ENCODE measurements around the gene NMNAT1. TPM values are rescaled to one million over a fixed set of nuclear protein-coding genes. Genes with fewer than 3 reads are reported as not detected.

NMNAT1 gene
- total RNA-seq, 1 experiment from 2014 or later, result 7.6 TPM

DNA sequence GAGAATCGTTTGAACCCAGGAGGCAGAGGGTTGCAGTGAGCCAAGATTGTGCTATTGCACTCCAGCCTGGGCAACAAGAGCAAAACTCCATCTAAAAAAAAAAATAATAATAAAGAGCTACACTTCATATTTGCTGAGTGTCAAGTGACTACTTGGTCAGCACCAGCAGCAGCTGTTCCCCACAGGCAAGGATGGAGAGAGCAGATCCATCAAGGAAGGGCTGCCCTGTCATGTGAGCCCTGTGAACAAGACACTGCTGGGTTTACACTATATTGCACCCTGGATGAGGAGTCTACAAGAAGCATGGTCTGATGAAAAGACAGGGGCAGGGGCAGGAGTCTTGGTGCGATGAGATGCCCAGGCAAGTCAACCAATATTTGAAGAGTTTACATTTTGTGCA, 36.8 kb upstream of the NMNAT1 start:
- no peak overlapping the region for H3K4me3 ChIP-seq (ENCODE audit: low read depth in 2 of 2, low read length in 2 of 2)
- no peaks in the 10 kb centered on the region for H3K9me3 ChIP-seq (ENCODE audit: control insufficient read depth, insufficient read depth, low read depth, low read length)
- TF ChIP-seq TCF7L2 (IDR thresholded peaks at IDR 0.05; ENCODE audit: low read depth, low read length) (no peak), POLR2AphosphoS5 (IDR thresholded peaks at IDR 0.05; ENCODE audit: low read depth, low read length) (no peak), SIN3A (IDR thresholded peaks at IDR 0.05; ENCODE audit: borderline replicate concordance, insufficient read depth, low read depth, low read length) (no peak)
- TF ChIP-seq, protein P1, sequence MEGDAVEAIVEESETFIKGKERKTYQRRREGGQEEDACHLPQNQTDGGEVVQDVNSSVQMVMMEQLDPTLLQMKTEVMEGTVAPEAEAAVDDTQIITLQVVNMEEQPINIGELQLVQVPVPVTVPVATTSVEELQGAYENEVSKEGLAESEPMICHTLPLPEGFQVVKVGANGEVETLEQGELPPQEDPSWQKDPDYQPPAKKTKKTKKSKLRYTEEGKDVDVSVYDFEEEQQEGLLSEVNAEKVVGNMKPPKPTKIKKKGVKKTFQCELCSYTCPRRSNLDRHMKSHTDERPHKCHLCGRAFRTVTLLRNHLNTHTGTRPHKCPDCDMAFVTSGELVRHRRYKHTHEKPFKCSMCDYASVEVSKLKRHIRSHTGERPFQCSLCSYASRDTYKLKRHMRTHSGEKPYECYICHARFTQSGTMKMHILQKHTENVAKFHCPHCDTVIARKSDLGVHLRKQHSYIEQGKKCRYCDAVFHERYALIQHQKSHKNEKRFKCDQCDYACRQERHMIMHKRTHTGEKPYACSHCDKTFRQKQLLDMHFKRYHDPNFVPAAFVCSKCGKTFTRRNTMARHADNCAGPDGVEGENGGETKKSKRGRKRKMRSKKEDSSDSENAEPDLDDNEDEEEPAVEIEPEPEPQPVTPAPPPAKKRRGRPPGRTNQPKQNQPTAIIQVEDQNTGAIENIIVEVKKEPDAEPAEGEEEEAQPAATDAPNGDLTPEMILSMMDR (IDR thresholded peaks at IDR 0.05), result no peak
- TF ChIP-seq, protein P2, sequence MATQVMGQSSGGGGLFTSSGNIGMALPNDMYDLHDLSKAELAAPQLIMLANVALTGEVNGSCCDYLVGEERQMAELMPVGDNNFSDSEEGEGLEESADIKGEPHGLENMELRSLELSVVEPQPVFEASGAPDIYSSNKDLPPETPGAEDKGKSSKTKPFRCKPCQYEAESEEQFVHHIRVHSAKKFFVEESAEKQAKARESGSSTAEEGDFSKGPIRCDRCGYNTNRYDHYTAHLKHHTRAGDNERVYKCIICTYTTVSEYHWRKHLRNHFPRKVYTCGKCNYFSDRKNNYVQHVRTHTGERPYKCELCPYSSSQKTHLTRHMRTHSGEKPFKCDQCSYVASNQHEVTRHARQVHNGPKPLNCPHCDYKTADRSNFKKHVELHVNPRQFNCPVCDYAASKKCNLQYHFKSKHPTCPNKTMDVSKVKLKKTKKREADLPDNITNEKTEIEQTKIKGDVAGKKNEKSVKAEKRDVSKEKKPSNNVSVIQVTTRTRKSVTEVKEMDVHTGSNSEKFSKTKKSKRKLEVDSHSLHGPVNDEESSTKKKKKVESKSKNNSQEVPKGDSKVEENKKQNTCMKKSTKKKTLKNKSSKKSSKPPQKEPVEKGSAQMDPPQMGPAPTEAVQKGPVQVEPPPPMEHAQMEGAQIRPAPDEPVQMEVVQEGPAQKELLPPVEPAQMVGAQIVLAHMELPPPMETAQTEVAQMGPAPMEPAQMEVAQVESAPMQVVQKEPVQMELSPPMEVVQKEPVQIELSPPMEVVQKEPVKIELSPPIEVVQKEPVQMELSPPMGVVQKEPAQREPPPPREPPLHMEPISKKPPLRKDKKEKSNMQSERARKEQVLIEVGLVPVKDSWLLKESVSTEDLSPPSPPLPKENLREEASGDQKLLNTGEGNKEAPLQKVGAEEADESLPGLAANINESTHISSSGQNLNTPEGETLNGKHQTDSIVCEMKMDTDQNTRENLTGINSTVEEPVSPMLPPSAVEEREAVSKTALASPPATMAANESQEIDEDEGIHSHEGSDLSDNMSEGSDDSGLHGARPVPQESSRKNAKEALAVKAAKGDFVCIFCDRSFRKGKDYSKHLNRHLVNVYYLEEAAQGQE (IDR thresholded peaks at IDR 0.05; ENCODE audit: insufficient read depth in 1 of 2, low read depth in 2 of 2, low read length in 1 of 2), result no peak
- no peaks in the 10 kb centered on the region for H3K27me3 ChIP-seq (ENCODE audit: control insufficient read depth, insufficient read depth, low read length)
- ChIA-PET CTCF (no interaction called here), POLR2A (no interaction called here)
- peaks cover 18% of the 10 kb centered on the region for H3K4me1 ChIP-seq (ENCODE audit: control insufficient read depth, insufficient read depth, low read length)
- H3K36me3 ChIP-seq (ENCODE audit: control insufficient read depth, insufficient read depth, low read length), result no peaks in the 10 kb centered on the region; the same call in 1 of the 2 replicates
- no peak for DNase-seq (ENCODE audit: low read depth, low spot score)
- BruUV-seq (replicated peaks), result no TSS peak
- intact Hi-C loops (cut with micrococcal nuclease; ENCODE audit: unreplicated experiment) (no loop called here), in situ Hi-C loops (cut with HindIII; ENCODE audit: low pct_unique_long_range_greater_than_20kb, low sequenced_read_pairs) (no loop called here)
- no peak overlapping the region for H3K27ac ChIP-seq (ENCODE audit: low read length)
- ATAC-seq, result no peak

DNA sequence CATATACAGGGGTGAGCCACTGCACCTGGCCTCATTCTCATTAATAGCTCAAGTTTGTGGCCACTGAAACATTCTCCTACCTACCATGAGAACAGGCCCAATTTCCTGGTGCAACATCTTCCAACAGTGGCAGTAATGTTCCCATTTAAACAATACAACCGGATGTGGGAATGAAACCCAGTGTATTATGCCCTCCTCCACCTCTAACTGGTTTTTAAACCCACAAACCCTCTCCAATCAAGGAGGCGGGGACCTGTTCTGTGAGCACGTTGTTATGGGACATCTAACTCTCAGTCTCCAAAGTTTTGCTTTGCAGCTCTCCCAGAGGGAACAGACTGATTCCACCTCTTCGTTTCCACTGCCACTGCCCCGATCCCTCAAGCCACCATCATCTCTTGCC, 35.8 kb upstream of the NMNAT1 start:
- no peaks in the 10 kb centered on the region for H3K27me3 ChIP-seq (ENCODE audit: control insufficient read depth, insufficient read depth, low read length)
- TF ChIP-seq TCF7L2 (IDR thresholded peaks at IDR 0.05; ENCODE audit: low read depth, low read length) (no peak), SIN3A (IDR thresholded peaks at IDR 0.05; ENCODE audit: borderline replicate concordance, insufficient read depth, low read depth, low read length) (no peak)
- TF ChIP-seq, protein P1 (IDR thresholded peaks at IDR 0.05), result no peak
- no TSS peak for BruUV-seq (replicated peaks)
- intact Hi-C loops (cut with micrococcal nuclease; ENCODE audit: unreplicated experiment), result no loop called here
- H3K9me3 ChIP-seq (ENCODE audit: control insufficient read depth, insufficient read depth, low read depth, low read length), result no peaks in the 10 kb centered on the region
- POLR2A ChIA-PET, result no interaction called here
- DNase-seq (ENCODE audit: low read depth, low spot score) (no peak), ATAC-seq (no peak)
- no peaks in the 10 kb centered on the region; the same call in 1 of the 2 replicates for H3K36me3 ChIP-seq (ENCODE audit: control insufficient read depth, insufficient read depth, low read length)
- no peak overlapping the region for H3K4me3 ChIP-seq (ENCODE audit: low read depth in 2 of 2, low read length in 2 of 2)
- H3K4me1 ChIP-seq (ENCODE audit: control insufficient read depth, insufficient read depth, low read length), result peaks cover 9% of the 10 kb centered on the region
- in situ Hi-C loops (cut with HindIII; ENCODE audit: low pct_unique_long_range_greater_than_20kb, low sequenced_read_pairs), result no loop called here
- no peak overlapping the region for H3K27ac ChIP-seq (ENCODE audit: low read length)
- CTCF ChIA-PET, result no interaction called here
